ENCODE results near the gene AGBL4. TPM values are rescaled to one million over a fixed set of nuclear protein-coding genes. Genes with fewer than 3 reads are reported as not detected.

AGBL4 gene
- total RNA-seq, 1 donor from 2014 or later = not detected

- DNase-seq (ENCODE audit: low spot score) = no peak
- Mint-ChIP-seq H3K27ac (no peak overlapping the region), H3K4me1 (ENCODE audit: low read depth) (no peaks in the 10 kb centered on the region), H3K27me3 (ENCODE audit: insufficient read depth) (no peaks in the 10 kb centered on the region), H3K36me3 (ENCODE audit: low read depth) (no peaks in the 10 kb centered on the region), H3K9me3 (no peaks in the 10 kb centered on the region), H3K4me3 (no peak overlapping the region)
- intact Hi-C loops (cut with micrococcal nuclease) = no loop called here
These were observed 1099.7 kb downstream of the AGBL4 start for GRCh38 chr1:48924099-48924498.

DNA sequence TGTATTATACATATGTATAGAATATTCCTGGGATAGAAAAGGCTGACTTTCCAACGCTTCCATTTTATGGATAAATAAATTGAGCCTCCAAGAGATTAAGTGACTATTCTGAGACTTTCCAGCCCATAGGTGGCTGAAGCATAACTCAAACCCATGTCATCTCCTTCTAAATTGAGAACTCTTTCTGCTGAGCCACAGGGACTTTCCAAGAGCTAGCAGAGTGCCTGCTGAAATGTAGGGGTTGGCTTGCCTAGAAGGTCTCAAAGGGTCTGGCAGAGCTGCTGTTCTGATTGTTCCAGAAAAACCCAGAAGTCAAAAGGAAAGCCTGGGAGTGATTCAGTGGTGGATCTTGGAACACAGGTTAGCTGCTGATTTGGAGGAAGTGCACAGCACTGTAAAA, 1100.6 kb downstream of the AGBL4 start:
- Mint-ChIP-seq H3K27ac (no peak overlapping the region), H3K4me3 (no peak overlapping the region), H3K27me3 (ENCODE audit: insufficient read depth) (no peaks in the 10 kb centered on the region), H3K9me3 (no peaks in the 10 kb centered on the region), H3K4me1 (ENCODE audit: low read depth) (no peaks in the 10 kb centered on the region), H3K36me3 (ENCODE audit: low read depth) (no peaks in the 10 kb centered on the region)
- DNase-seq (ENCODE audit: low spot score) = no peak
- intact Hi-C loops (cut with micrococcal nuclease) = no loop called here

GRCh38 chr1:48920851-48921250, 1102.9 kb downstream of the AGBL4 start:
- no peaks in the 10 kb centered on the region for H3K27me3 Mint-ChIP-seq (ENCODE audit: insufficient read depth)
- H3K4me3 Mint-ChIP-seq = no peak overlapping the region
- intact Hi-C loops (cut with micrococcal nuclease) = no loop called here
- no peaks in the 10 kb centered on the region for H3K4me1 Mint-ChIP-seq (ENCODE audit: low read depth)
- no peaks in the 10 kb centered on the region for H3K9me3 Mint-ChIP-seq
- no peak overlapping the region for H3K27ac Mint-ChIP-seq
- no peak for DNase-seq (ENCODE audit: low spot score)
- no peaks in the 10 kb centered on the region for H3K36me3 Mint-ChIP-seq (ENCODE audit: low read depth)

DNA sequence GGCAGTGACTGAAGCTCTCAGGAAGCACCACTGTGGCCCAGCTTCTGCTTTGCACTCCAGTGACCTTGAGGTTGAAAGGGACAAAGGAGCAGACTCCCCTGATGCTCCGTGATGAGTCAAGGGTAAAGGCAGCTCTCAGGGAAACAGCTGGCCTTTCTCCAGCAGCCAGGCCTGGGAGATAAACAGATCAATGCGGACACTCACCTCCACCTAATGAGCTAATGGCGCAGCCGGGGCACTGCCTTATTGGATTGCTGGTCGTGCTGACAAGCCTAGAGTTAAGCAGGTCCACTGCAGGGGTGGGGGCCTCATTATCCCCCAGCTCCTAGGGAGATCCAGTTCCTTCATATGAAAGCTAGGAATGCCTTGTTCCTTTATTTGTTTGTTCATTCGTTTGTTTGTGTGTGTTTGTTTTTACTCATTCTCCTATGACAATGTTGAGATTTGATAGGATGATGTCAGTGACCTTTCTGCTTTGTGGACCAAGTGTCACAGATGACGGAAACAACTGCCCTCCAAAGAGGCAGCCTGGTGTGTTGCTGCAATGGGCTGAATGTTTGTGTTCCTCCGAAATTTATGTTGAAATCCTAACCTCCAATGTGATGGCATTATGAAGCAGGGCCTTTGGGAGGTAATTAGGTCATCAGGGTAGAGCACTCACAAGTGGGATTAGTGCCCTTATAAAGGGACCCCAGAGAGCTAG, 1105.7 kb downstream of the AGBL4 start:
- no peak overlapping the region for H3K27ac Mint-ChIP-seq
- intact Hi-C loops (cut with micrococcal nuclease) = no loop called here
- no peaks in the 10 kb centered on the region for H3K36me3 Mint-ChIP-seq (ENCODE audit: low read depth)
- no peak for DNase-seq (ENCODE audit: low spot score)
- no peak overlapping the region for H3K4me3 Mint-ChIP-seq
- H3K9me3 Mint-ChIP-seq = no peaks in the 10 kb centered on the region
- no peaks in the 10 kb centered on the region for H3K4me1 Mint-ChIP-seq (ENCODE audit: low read depth)
- no peaks in the 10 kb centered on the region for H3K27me3 Mint-ChIP-seq (ENCODE audit: insufficient read depth)

- no peak overlapping the region for H3K4me3 Mint-ChIP-seq
- intact Hi-C loops (cut with micrococcal nuclease) = no loop called here
- H3K4me1 Mint-ChIP-seq (ENCODE audit: low read depth) = no peaks in the 10 kb centered on the region
These were observed 1106.7 kb downstream of the AGBL4 start for GRCh38 chr1:48917070-48917454.

DNA sequence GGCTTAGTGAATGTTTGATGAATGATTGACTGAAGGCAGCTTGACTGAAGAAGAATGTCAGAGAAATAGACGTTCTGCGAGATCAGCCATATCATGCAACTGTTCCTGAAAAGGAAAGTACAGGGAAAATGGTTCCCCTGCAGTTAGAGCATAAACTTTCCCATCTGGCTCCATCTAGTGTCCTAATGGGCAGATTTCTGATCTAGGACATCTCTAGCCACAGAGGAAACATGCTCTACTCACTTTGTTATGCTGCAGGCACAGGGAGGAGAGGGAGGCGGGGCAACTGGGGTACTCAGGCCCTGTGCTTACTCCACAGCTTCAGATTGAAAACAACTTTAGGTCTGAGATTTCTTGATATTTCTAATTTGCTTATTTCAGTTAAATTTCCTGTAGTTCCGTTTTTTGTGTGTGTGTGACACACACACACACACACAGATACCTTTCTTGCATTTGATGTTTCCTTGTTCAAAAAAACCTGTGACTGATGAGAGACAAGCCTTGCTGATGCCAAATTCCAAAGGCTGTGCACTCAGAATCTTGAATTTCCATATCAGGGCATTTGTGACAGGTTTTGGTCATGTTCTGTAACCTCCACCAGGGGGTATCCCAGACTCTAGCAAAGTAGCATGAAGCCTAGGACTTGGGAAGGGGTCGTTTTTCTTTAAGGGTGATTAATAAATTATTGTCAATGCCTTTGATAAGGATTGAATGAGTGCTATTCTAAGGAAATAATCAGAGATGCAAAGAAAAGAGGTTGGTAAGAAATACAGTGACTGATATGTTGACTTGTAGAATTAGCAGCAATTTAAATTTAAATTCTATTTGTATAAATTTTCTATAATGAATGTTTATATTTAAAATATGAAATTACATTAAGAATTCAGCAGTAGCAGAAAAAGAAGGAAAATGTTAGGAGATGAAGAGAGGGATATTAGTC, 1107.4 kb downstream of the AGBL4 start:
- no peak overlapping the region for H3K27ac Mint-ChIP-seq
- intact Hi-C loops (cut with micrococcal nuclease) = no loop called here

More at GRCh38 chr1:48917070-48917454, 1106.7 kb downstream of the AGBL4 start:
- DNase-seq (ENCODE audit: low spot score) = no peak
- Mint-ChIP-seq H3K27ac (no peak overlapping the region), H3K9me3 (no peaks in the 10 kb centered on the region), H3K27me3 (ENCODE audit: insufficient read depth) (no peaks in the 10 kb centered on the region), H3K36me3 (ENCODE audit: low read depth) (no peaks in the 10 kb centered on the region)

GRCh38 chr1:48908606-48909005, 1115.1 kb downstream of the AGBL4 start:
- Mint-ChIP-seq H3K4me3 (no peak overlapping the region), H3K36me3 (ENCODE audit: low read depth) (no peaks in the 10 kb centered on the region)

More for the DNA sequence above, 1107.4 kb downstream of the AGBL4 start:
- Mint-ChIP-seq H3K9me3 (no peaks in the 10 kb centered on the region), H3K4me3 (no peak overlapping the region), H3K4me1 (ENCODE audit: low read depth) (no peaks in the 10 kb centered on the region), H3K27me3 (ENCODE audit: insufficient read depth) (no peaks in the 10 kb centered on the region), H3K36me3 (ENCODE audit: low read depth) (no peaks in the 10 kb centered on the region)
- DNase-seq (ENCODE audit: low spot score) = no peak

GRCh38 chr1:48906729-48907128, 1117.0 kb downstream of the AGBL4 start:
- Mint-ChIP-seq H3K27ac (no peak overlapping the region), H3K4me3 (no peak overlapping the region), H3K36me3 (ENCODE audit: low read depth) (no peaks in the 10 kb centered on the region), H3K9me3 (no peaks in the 10 kb centered on the region), H3K27me3 (ENCODE audit: insufficient read depth) (peaks cover 2% of the 10 kb centered on the region), H3K4me1 (ENCODE audit: low read depth) (no peaks in the 10 kb centered on the region)
- intact Hi-C loops (cut with micrococcal nuclease) = no loop called here
- DNase-seq (ENCODE audit: low spot score) = no peak

More at GRCh38 chr1:48908606-48909005, 1115.1 kb downstream of the AGBL4 start:
- Mint-ChIP-seq H3K4me1 (ENCODE audit: low read depth) (no peaks in the 10 kb centered on the region), H3K27ac (no peak overlapping the region), H3K27me3 (ENCODE audit: insufficient read depth) (peaks cover 2% of the 10 kb centered on the region), H3K9me3 (no peaks in the 10 kb centered on the region)
- DNase-seq (ENCODE audit: low spot score) = no peak
- intact Hi-C loops (cut with micrococcal nuclease) = no loop called here

- H3K9me3 Mint-ChIP-seq = no peaks in the 10 kb centered on the region
- no peak overlapping the region for H3K4me3 Mint-ChIP-seq
- no peaks in the 10 kb centered on the region for H3K36me3 Mint-ChIP-seq (ENCODE audit: low read depth)
- DNase-seq (ENCODE audit: low spot score) = no peak
- H3K27ac Mint-ChIP-seq = no peak overlapping the region
- no peaks in the 10 kb centered on the region for H3K4me1 Mint-ChIP-seq (ENCODE audit: low read depth)
- peaks cover 2% of the 10 kb centered on the region for H3K27me3 Mint-ChIP-seq (ENCODE audit: insufficient read depth)
- intact Hi-C loops (cut with micrococcal nuclease) = no loop called here
These were observed 1117.6 kb downstream of the AGBL4 start for GRCh38 chr1:48906164-48906563.

DNA sequence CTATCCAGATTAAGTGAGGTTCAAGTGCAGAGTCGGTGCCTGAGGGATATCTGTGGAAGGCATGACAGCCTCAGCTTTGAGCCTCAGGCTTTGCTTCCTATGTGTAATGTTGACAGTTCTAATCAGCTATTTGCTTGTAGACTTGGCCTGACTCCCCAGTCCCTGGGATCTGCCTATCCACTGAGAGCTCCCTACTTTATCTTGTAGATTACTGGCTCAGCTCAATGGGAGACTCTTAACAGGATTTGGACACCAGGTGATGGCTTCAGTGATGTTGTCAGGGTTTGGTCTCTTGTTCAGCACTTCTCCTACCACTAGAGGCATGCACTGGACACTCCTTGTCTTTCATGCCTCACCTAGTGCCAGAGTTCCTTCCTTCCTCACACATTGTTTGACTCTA, 1120.5 kb downstream of the AGBL4 start:
- Mint-ChIP-seq H3K4me1 (ENCODE audit: low read depth) (no peaks in the 10 kb centered on the region), H3K36me3 (ENCODE audit: low read depth) (no peaks in the 10 kb centered on the region)

GRCh38 chr1:48898894-48899293, 1124.9 kb downstream of the AGBL4 start:
- H3K27me3 Mint-ChIP-seq (ENCODE audit: insufficient read depth) = peaks cover 1% of the 10 kb centered on the region
- intact Hi-C loops (cut with micrococcal nuclease) = no loop called here

More for the DNA sequence above, 1120.5 kb downstream of the AGBL4 start:
- no peak for DNase-seq (ENCODE audit: low spot score)
- no peak overlapping the region for H3K27ac Mint-ChIP-seq
- no peaks in the 10 kb centered on the region for H3K9me3 Mint-ChIP-seq
- peaks cover 2% of the 10 kb centered on the region for H3K27me3 Mint-ChIP-seq (ENCODE audit: insufficient read depth)
- H3K4me3 Mint-ChIP-seq = no peak overlapping the region
- intact Hi-C loops (cut with micrococcal nuclease) = no loop called here

GRCh38 chr1:48889615-48890014, 1134.1 kb downstream of the AGBL4 start:
- intact Hi-C loops (cut with micrococcal nuclease) = no loop called here
- no peaks in the 10 kb centered on the region for H3K36me3 Mint-ChIP-seq (ENCODE audit: low read depth)
- H3K4me3 Mint-ChIP-seq = no peak overlapping the region
- H3K27ac Mint-ChIP-seq = no peak overlapping the region
- no peaks in the 10 kb centered on the region for H3K9me3 Mint-ChIP-seq
- H3K4me1 Mint-ChIP-seq (ENCODE audit: low read depth) = no peaks in the 10 kb centered on the region
- no peak for DNase-seq (ENCODE audit: low spot score)
- peaks cover 5% of the 10 kb centered on the region for H3K27me3 Mint-ChIP-seq (ENCODE audit: insufficient read depth)

More at GRCh38 chr1:48898894-48899293, 1124.9 kb downstream of the AGBL4 start:
- no peak overlapping the region for H3K27ac Mint-ChIP-seq
- no peaks in the 10 kb centered on the region for H3K36me3 Mint-ChIP-seq (ENCODE audit: low read depth)
- no peak overlapping the region for H3K4me3 Mint-ChIP-seq
- H3K4me1 Mint-ChIP-seq (ENCODE audit: low read depth) = no peaks in the 10 kb centered on the region
- DNase-seq (ENCODE audit: low spot score) = no peak
- no peaks in the 10 kb centered on the region for H3K9me3 Mint-ChIP-seq

GRCh38 chr1:48889082-48889481, 1134.7 kb downstream of the AGBL4 start:
- Mint-ChIP-seq H3K4me3 (no peak overlapping the region), H3K36me3 (ENCODE audit: low read depth) (no peaks in the 10 kb centered on the region), H3K4me1 (ENCODE audit: low read depth) (no peaks in the 10 kb centered on the region), H3K9me3 (no peaks in the 10 kb centered on the region), H3K27me3 (ENCODE audit: insufficient read depth) (peaks cover 5% of the 10 kb centered on the region), H3K27ac (no peak overlapping the region)
- intact Hi-C loops (cut with micrococcal nuclease) = no loop called here
- no peak for DNase-seq (ENCODE audit: low spot score)

Data from activated T-helper 1 cell treated with anti-CD3 and anti-CD28 coated beads, Interleukin-12 subunit alpha, Interleukin-12 subunit beta, Interleukin-2, Interleukin-4 antibody, amounts not matched to agents 30 ng/mL and 10 ng/mL and 1 ng/mL, durations not matched to agents 14 hours and 24 hours and 36 hours (primary cell).